SU-DHL-6 (cell line): ENCODE results near the gene INPP5A.

Experiments used
- CTCF ChIP-seq: fragments of 200-600 bp; sonication (generic); IDR thresholded peaks from one replicate; pipeline ENCODE4 v1.5.1; 2017; ENCODE audit warnings: antibody characterized with exemption, mild to moderate bottlenecking, low read length, moderate library complexity; ENCODE audit not compliant: insufficient read depth, poor library complexity, severe bottlenecking
- EZH2phosphoT487 ChIP-seq: fragments of 200-600 bp; sonication (generic), shearing (Covaris generic); conservative IDR thresholded peaks from 2 replicates; pipeline ENCODE4 v1.6.1; 2018; ENCODE audit warnings: mild to moderate bottlenecking, antibody characterized with exemption, low read length, moderate library complexity, mixed read lengths

- TF ChIP-seq CTCF (no peak), EZH2phosphoT487 (no peak)
Measured at GRCh38 chr10:132631338-132631735, 93.8 kb downstream of the INPP5A start.
